Skeletal muscle cell (primary cell): ENCODE data around the gene ITSN1.
"Not testable (repeated sequence)": the region's sequence is repeated elsewhere in the genome, so short reads cannot be mapped to it uniquely, and the experiment has no call there.

Experiments
- DNase-seq: peaks from one replicate; pipeline ENCODE4 v3.0.0-alpha.2; 2010; ENCODE audit warnings: low read depth
- H3K4me3 ChIP-seq: 2 replicates; pipeline ENCODE4 v1.5.1; 2011; ENCODE audit warnings: low read depth, mild to moderate bottlenecking, control low read depth, low read length, moderate library complexity

Gene ITSN1

DNA sequence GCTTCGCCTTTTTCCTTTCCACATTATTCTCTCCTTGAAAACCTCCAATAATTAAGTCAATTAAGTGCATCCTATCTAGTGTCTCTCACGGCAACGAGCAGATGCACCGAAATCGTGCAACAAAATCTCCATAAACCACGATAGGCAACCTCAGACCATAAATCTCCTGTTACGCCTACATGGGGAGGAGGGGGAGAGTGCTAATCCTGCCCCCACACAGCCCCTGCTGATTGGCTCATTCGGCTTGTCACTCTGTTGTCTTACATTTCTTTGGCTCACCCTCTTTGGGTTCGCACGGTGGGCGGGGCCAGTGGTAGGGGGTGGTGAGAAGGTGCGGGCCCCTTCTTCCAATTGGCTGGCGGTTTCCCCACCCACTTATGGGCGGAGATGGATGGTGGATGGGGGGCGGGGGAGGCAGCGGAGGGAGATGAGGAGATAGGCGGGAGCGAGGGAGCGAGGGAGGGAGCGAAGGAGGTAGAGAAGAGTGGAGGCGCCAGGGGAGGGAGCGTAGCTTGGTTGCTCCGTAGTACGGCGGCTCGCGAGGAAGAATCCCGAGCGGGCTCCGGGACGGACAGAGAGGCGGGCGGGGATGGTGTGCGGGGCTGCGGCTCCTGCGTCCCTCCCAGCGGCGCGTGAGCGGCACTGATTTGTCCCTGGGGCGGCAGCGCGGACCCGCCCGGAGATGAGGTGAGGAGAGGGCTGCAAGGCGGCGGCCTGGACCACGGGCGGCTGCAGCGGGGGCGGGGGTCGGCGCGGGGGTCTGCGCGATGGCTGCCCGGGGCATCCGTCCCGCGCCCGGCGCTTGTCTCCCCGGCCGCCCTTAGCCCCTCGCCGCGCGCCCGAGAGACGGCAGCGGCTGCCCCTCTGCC lies at the start of gene ITSN1:
TSS of gene ITSN1 (plus strand) at position 475 of the 869 bp plus-strand sequence. CDS start 76,328 bp downstream, outside the sequence.
- H3K4me3 ChIP-seq, result peak within 1 kb of the TSS; percentile 83
- peak; percentile 99 for DNase-seq

DNA sequence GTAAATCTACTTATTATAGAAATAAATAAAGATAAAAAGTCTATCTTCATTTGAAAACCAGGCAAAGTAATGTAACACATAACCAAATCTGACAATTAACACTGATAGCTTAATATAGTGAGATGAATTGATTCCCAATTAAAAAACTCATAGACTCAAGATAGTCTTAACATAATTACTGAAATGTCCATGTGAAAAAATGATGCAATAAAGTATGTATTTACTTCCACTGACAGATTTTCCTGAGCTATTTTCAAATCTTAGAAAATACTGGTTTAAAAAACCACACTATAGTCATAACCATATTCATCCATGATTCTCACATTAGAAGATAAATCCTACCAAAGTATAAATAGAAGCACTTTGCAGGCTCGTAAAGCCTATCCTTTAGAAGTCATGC lies 44.2 kb upstream of the ITSN1 start:
- H3K4me3 ChIP-seq, result no peak overlapping the region
- DNase-seq, result no peak

DNA sequence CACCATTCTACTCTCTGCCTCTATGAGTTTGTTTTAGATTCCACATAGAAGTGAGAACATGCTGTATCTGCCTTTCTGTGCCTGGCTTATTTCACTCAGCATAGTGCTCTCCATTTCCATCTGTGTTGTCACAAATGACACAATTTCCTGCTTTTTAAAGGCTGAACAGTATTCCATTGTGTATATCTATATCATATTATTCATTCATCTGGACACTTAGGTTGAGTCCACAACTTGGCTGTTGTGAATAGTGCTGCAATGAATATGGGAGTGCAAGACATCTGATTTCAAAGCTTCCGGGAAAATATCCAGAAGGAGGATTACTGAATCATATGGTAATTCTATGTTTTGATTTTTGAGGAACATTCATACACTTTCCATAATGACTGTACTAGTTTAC lies 33.7 kb upstream of the ITSN1 start:
- H3K4me3 ChIP-seq, result no peak overlapping the region
- DNase-seq, result no peak

DNA sequence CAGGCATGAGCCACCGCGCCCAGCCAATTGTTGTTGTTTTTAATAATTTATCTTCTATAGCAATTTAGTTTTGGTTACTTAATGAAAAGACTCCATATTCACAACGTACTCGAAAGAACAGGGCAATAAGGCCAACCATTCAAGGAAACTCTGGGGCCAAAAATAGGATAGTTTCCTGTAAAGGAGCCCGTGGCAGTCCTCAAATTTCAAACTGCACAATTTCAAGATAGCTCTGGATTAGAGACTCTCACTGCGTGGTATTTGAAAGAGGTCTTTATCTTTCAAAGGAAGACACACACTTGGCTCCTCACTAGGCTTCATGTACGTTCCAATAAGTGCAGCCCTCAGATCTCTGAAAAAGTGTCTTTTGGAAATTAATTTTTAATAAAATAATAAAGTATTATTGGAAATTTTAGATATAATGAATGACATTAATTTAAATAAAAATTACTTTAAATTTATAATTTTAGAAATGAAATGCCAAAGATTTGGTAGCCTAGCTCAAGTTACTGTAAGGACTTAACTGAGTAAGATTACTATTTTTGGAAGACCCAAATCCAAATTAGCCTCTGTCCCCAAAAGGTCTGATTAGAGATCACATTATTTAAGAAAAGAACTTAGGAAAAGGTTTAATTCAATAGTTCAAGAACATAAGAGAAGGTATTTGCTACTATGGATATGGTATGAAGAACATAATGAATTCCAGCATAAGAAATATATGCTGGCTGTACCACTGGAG lies 31.1 kb upstream of the ITSN1 start:
- no peak overlapping the region for H3K4me3 ChIP-seq
- DNase-seq, result no peak

DNA sequence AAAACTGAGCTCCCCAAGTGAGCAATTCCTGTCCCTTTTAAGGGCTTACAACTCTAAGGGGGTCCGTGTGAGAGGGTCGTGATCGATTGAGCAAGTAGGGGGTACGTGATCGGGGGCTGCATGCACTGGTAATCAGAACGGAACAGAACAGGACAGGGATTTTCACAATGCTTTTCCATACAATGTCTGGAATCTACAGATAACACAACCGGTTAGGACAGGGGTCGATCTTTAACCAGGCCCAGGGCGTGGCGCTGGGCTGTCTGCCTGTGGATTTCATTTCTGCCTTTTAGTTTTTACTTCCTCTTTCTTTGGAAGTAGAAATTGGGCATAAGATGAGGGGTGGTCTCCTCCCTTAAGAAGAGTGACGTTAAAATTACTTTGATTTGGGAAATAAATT lies 24.7 kb upstream of the ITSN1 start:
- not testable (repeated sequence) for H3K4me3 ChIP-seq

DNA sequence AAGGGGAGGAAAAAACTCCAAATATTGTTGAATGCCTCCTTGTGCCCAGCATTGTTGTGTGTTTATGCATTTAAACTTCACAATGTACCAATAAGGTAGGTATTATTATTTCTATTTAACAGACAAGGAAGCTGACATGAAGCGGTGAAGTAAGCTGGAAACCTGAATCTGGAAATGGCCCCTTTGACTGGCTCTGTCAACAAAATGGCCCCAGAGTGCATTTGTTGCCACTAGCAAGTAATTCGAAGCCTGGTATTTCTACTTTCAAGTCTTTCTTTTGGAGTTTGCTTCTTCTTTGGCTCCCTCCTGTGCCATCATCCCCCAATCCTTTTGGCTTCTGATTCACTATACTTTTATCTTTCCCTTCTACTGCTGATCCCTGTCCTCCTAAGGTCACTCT lies 23.9 kb upstream of the ITSN1 start:
- no peak overlapping the region for H3K4me3 ChIP-seq
- DNase-seq, result no peak

More for the DNA sequence above, 24.7 kb upstream of the ITSN1 start:
- not testable (repeated sequence) for DNase-seq

DNA sequence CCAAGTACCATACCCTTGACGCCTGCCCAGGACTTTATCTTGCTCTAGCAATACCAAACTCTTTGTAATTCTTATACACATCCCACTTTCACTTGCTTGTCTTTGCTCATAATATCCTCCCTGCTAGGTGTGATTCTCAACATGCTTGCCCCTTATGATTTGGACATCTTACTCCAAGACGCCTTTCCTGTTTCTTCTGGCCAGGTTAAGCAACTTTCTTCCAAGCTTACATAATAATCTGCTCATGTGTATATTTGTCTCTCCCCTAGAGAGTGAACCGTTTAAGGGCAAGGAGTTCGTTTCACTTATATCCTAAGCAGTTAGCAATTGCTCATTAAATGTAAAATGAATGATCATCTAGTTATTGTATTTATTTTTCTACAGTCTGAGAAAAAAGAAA lies 22.6 kb upstream of the ITSN1 start:
- DNase-seq, result no peak
- H3K4me3 ChIP-seq, result no peak overlapping the region

DNA sequence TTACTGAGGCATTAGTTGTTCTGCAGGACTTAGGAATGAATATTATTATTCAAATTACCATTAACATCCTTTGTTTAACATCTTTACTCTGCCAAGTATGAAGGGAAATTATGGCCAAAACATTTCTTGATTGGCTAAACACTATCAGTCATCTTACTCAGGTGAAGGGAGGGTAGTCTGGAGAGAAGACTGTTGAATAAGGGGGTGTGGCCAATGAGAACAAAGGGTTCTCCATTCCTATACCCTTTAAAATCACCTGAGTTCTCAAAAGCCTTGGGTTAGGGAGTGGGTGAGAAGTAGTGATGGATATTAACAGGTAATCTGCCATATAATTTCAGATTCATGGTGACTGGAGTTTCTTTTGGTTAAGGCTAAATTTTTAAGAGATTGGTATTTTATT lies 20.0 kb upstream of the ITSN1 start:
- DNase-seq, result no peak
- no peak overlapping the region for H3K4me3 ChIP-seq

DNA sequence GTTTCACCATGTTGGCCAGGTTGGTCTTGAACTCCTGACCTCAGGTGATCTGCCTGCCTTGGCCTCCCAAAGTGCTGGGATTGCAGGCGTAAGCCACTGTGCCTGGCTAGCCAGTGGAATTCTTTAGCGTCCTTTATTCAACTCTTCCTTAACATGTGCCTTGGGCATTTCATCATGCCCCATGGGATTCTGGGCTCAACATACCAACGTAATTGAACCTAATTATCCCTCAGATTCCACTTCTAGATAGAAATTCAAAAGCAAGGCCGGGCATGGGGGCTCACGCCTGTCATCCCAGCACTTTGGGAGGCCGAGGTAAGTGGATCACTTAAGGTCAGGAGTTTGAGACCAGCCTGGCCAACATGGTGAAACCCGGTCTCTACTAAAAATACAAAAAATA lies 16.1 kb upstream of the ITSN1 start:
- not testable (repeated sequence) for DNase-seq, H3K4me3 ChIP-seq

DNA sequence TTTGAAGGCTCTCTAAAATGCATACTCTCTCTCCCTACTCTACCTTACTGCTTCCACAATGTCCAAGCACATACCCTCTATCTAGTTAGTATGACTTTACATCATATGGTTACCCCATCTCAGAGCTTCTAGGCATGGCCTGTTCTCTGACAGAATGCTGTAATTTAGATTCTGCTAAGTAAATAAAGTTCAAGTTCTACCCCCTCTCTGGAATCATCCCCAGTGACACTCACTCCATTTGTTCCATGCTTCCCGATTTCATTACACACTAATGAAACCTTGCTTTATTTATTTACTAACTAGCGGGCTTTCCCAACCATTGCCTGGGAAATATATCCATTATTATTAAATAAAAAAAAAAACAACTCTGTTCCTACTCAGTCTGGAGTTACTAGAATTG lies 8.0 kb upstream of the ITSN1 start:
- DNase-seq, result no peak
- H3K4me3 ChIP-seq, result no peak overlapping the region

DNA sequence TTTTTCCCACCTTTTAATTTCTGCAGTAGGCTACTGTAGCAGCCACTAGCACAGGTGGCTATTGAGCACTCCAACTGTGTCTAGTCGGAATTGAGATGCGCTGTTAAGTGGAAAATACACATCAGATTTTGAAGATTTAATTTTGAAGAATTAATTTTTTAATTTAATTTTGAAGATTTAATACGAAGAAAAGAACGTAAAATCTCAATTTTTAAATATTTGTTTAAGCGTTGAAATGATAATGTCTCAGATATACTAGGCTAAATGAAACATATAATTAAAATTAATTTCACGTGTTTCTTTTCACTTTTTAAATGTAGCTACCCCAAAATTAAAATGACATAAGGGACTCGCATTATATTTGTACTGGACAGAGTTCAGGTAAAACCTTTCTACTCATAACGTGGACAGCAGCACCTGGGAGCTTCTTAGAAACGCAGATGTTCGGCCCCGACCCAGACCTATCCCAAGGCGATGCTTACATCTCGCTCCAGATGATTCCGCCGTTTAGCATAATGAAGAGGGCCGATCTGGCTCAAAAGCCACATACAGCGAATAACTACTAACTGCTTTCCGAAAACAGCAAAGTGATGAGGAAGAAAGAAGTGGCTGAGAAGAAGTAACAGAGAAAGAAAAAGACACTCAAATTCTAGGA lies 1.5 kb upstream of the ITSN1 start:
- H3K4me3 ChIP-seq, result peak overlapping the region; percentile 75
- no peak for DNase-seq

DNA sequence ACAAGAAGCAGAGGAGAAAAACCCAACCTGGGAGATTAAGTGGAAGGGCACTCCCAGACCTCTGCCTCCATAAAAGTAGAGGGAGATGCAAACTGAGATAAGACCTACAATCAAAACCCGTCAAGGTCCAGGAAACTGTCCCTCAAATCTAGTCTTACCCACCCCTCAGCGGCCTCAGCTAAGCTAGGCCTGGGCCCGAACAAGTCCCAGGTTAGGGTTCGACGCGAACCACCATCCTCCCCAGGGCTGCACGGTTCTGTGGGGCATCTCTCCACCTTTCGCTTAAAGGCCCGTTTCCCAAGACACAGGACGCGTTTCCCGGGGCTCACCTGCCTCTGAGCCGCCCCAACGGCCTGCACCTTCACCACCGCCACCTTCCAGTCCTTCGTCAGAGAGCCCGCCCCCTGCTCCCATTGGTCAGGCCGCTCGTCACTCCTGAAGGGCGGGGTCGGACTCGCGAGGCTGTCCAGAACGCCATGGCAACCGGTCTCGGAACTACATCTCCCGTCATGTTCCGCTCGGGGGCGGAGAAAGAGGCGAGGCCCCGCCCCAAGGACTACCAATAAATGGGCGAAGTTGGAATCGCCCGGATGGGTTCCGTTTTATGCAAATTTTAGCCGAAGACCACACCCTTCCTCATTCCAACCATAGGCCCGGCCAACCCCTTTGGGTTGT lies 812 bp upstream of the ITSN1 start, which contains the start of gene CRYZL1:
TSS of gene CRYZL1 (minus strand) at position 390 of the 675 bp plus-strand sequence. CDS start 10,190 bp downstream, outside the sequence.
- DNase-seq, result peak; percentile 98
- peak within 1 kb of the TSS; percentile 83 for H3K4me3 ChIP-seq

DNA sequence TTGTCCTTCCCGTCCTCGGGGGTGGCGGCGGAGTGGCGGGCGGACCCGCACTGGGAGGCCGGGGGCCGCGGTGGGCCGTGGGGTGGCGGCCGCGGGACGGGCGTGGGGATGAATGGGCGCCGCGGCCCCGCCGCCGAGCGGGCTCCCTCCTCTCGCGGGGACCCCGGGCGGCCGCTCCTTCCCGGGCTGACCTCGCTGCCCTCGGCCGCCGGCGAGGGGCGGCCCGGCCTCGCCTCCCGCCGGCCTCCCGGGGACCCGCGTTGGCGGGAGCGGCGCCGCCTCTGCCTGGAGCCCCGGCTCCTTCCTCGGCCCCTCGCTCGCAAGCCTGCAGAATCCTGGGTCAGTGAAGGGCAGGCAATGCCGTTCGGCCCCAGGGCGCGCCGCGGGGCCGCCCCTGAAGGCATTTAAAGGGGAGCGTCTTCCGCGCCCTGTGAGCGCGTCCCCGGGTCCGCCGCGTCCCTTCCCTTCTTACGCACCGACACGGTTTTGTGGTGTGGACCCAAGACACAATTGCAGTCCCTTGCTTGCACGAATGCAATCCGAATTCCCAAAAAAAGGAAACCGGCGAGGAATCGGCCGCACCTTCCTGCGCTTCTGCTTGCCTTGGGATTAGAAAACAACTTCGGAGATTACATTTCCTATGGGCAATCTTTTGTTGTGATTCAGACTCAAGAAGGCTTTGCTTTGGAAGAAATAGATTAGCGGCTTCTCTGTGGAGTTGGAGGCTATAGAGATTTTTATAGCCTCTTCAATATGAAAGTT lies 776 bp downstream of the ITSN1 start:
- DNase-seq, result no peak
- peak overlapping the region; percentile 83 for H3K4me3 ChIP-seq

DNA sequence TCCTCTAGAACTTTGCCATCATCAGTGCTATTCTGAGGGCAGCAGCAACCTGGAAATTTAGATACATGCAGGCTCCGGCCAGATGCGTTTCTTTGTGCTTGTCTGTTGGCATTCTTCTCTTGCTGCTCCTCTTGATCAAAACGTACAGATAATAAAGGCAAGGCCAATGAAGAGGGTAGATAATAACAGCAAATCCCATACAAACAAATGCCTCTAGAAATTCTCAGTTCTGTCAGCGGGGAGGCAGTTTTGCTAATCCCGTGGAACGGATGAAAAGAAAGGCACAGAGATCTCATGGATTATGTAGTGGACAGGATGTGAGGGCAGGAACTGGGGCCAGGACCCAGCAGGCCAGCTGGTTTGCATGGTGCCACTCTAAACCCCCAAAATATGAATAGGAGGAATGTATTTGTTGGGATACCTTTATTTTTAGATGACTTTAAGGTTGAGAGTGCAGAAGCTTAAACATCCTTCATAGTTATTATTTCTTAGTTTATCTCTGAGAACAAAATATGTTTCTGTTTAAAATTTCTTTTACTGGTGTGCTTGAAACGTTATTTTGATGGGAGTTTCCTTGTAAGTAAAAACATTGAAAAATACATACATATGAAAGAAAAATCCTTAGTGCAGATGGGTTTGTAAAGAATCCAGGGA lies 1.5 kb downstream of the ITSN1 start:
- H3K4me3 ChIP-seq, result peak overlapping the region; percentile 83
- DNase-seq, result no peak

DNA sequence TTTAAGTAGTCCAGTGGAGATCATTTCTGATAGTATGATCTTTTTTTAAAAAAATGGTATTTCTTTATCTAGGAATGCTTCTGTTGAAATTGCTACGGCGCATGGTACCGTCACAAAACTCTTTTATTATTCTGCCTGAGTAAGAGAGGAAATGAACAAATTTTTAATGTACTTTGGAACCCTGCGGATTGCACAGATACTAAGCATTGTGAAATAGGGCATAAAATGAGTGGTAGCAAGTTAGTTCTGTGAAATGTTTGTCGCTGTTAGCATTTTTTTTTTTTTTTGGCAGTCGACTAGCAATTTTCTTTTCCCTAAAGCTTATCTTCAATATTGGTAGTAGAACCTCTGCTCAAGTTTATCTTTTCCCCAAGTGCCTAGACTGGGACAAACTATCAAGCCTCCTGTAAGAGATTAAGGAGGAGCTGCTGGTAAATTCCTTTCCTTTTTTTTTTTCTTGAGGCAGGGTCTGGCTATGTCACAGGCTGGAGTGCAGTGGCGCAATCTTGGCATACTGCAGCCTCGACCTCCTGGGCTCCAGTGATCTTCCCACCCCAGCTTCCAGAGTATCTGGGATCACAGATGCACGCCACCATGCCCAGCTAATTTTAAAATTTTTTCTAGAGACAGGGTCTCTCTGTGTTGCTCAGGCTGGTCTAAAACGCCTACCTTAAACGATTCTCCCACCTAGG lies 2.2 kb downstream of the ITSN1 start:
- DNase-seq, result peak; percentile 43
- H3K4me3 ChIP-seq, result peak overlapping the region; percentile 83

DNA sequence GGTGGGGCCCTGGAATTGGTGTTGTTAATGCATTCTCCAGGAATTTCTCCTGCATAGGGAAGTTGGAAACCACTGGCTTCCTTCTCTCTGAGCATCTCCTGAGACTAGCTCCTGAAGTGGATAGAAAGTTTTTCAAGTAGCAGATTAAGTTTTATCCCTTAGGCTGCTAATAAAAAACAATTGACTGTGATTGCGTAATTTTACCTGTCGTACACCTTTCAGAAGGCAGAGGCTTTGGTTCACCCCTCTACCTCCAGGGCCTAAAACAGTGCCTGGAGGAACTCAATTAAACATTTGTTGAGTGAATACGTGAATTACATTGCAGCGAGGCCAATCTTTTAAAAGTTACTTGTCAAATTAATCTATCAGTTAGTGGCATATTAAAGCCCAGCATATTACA lies 3.4 kb downstream of the ITSN1 start:
- DNase-seq, result no peak
- no peak overlapping the region for H3K4me3 ChIP-seq

DNA sequence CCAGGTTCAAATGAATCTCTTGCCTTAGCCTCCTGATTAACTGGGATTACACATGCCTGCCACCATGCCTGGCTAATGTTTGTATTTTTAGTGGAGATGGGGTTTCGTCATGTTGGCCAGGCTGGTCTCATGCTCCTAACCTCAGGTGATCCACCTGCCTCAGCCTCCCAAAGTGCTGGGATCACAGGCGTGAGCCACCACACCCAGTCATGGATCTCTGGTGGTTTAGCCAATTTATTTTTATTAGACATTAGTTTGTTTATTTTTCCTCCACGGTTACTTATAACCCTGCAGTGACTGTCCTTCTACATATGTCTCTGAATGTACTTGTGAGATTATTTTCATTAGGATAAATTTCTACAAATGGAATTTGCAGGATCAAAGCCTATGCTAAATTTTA lies 5.3 kb downstream of the ITSN1 start:
- DNase-seq, result no peak
- no peak overlapping the region for H3K4me3 ChIP-seq

DNA sequence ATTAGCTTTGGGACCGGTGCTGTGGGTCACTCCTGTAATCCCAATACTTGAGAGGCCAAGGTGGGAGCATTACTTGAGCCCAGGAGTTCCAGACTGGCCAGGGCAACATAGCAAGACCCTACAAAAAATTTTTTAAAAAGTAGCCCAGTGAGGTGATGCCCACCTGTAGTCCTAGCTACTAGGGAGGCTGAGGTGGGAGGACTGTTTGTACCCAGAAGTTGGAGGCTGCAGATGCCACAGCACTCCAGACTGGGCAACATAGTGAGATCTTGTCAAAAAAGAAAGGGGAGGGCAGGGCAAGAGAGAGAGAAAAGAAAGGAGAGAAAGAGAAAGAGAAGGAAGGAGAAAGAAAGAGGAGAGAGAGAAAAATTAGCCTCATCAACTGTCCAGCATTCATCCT lies 6.3 kb downstream of the ITSN1 start:
- no peak overlapping the region for H3K4me3 ChIP-seq
- DNase-seq, result no peak
